Vagina (tissue), 2 donors: Measurements from ENCODE around the gene OR5K2. TPM values are rescaled to one million over a fixed set of nuclear protein-coding genes. Genes with fewer than 3 reads are reported as not detected.

Experiments
- DNase-seq, 2 donors: peaks; one replicate each; pipeline ENCODE4 v3.0.0-alpha.2; 2017; ENCODE audit errors: extremely low spot score in 2 of 2
- H3K27ac ChIP-seq: fragments of 200-600 bp; sonication (generic); one replicate; pipeline ENCODE4 v1.5.1; 2019
- H3K27me3 ChIP-seq: fragments of 200-600 bp; sonication (generic); one replicate; pipeline ENCODE4 v1.5.1; 2019
- H3K36me3 ChIP-seq, 2 donors: fragments of 200-600 bp; sonication (generic); one replicate each; pipeline ENCODE4 v1.5.1; 2017 to 2019
- H3K4me1 ChIP-seq: fragments of 200-600 bp; sonication (generic); one replicate; pipeline ENCODE4 v1.5.1; 2019
- H3K4me3 ChIP-seq, 2 donors: fragments of 200-600 bp; sonication (generic); 1 replicate in 1 of 2; 2 replicates in 1 of 2; pipeline ENCODE4 v1.5.1; 2016 to 2019
- H3K9me3 ChIP-seq: fragments of 200-600 bp; sonication (generic); one replicate; pipeline ENCODE4 v1.5.1; 2019
- POLR2A ChIP-seq, 2 donors: fragments of 450-650 bp; IDR thresholded peaks; one replicate each; pipeline ENCODE4 v1.6.1; 2017; ENCODE audit warnings: antibody characterized with exemption in 2 of 2, mild to moderate bottlenecking in 2 of 2, moderate library complexity in 2 of 2
- POLR2AphosphoS5 ChIP-seq, 2 donors: sonication (generic); formaldehyde crosslinking; IDR thresholded peaks; one replicate each; pipeline ENCODE4 v1.9.0; 2017; ENCODE audit warnings: antibody characterized with exemption in 2 of 2, mild to moderate bottlenecking in 2 of 2, low read depth in 1 of 2; ENCODE audit not compliant: insufficient read depth in 1 of 2
- intact Hi-C: fragments of 100-400 bp; cut with DNase I; formaldehyde crosslinking; loops from one replicate; pipeline ENCODE4 v1.15.1; 2023
- total RNA-seq: library from RNA; depleted of rRNA; stranded (reverse); fragments of >200 nt; gene quantifications from one replicate; pipeline ENCODE4 v1.2.3, GENCODE V29; 2016
- TF ChIP-seq, protein P1 (sequence below), 3 experiments: fragments of 450-650 bp in 2 of 3; fragments of 200-600 bp in 1 of 3; sonication (generic) in 1 of 3; IDR thresholded peaks; one replicate each; pipeline ENCODE4 v1.5.1; 2017 to 2019; ENCODE audit warnings: antibody characterized with exemption in 3 of 3, mild to moderate bottlenecking in 2 of 3, moderate library complexity in 2 of 3

Gene OR5K2
- total RNA-seq, 1 donor from 2014 or later, result not detected

DNA sequence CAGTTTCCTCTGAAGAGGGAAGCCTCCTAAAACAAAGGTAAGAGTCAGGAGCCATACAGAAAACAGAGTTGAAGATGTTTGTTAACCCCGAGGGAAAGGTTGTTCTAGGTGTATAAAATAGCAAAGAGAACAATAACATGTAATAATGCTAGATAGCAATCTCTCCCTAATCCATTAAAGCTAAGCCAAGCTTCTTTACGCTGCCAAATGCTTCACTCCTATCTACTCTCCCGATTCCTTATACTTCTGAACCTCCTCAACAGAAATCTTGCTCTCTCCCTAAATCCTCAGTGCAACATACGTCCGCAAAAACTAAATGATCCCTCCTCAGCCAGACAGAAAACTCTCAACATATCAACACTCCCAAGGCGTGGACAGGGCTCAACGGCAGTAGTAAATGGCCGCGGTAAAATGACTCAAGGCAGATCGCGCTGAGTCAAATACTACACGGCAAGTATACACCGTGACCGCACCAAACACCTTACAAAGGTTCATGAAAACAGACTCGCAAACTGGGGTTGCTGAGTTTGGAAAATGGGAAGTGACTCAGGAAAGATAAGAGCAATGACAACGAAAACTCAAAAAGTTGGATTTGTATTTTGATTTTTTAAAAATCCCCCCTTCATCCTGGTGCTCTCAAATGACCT, 24.5 kb downstream of the OR5K2 start:
- H3K4me3 ChIP-seq, result peak overlapping the region; percentile 52 to 74
- H3K36me3 ChIP-seq, result peaks cover 0 to 16% of the 10 kb centered on the region in 2 donors
- H3K4me1 ChIP-seq, result peaks cover 42% of the 10 kb centered on the region
- H3K9me3 ChIP-seq, result no peaks in the 10 kb centered on the region
- intact Hi-C loops, result no loop called here
- H3K27me3 ChIP-seq, result no peaks in the 10 kb centered on the region
- peak overlapping the region; percentile 91 for H3K27ac ChIP-seq
- no peak for DNase-seq
- TF ChIP-seq POLR2A (IDR thresholded peaks at IDR 0.05), result no peak
- TF ChIP-seq POLR2AphosphoS5 (IDR thresholded peaks at IDR 0.05; ENCODE audit: insufficient read depth in 1 of 2, low read depth in 1 of 2), result no peak

- Histone ChIP-seq H3K27ac (peak within 1 kb of the TSS; percentile 91), H3K4me1 (peaks cover 42% of the 10 kb centered on the region), H3K27me3 (no peaks in the 10 kb centered on the region), H3K36me3 (peaks cover 0 to 10% of the 10 kb centered on the region in 2 donors), H3K9me3 (no peaks in the 10 kb centered on the region), H3K4me3 (peak within 1 kb of the TSS; percentile 52 to 74)
- DNase-seq, result peak; percentile 98 to 99
- TF ChIP-seq, protein P1, sequence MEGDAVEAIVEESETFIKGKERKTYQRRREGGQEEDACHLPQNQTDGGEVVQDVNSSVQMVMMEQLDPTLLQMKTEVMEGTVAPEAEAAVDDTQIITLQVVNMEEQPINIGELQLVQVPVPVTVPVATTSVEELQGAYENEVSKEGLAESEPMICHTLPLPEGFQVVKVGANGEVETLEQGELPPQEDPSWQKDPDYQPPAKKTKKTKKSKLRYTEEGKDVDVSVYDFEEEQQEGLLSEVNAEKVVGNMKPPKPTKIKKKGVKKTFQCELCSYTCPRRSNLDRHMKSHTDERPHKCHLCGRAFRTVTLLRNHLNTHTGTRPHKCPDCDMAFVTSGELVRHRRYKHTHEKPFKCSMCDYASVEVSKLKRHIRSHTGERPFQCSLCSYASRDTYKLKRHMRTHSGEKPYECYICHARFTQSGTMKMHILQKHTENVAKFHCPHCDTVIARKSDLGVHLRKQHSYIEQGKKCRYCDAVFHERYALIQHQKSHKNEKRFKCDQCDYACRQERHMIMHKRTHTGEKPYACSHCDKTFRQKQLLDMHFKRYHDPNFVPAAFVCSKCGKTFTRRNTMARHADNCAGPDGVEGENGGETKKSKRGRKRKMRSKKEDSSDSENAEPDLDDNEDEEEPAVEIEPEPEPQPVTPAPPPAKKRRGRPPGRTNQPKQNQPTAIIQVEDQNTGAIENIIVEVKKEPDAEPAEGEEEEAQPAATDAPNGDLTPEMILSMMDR (IDR thresholded peaks at IDR 0.05), result no peak
- TF ChIP-seq POLR2A (IDR thresholded peaks at IDR 0.05) (peak in 1 of 2 donors; percentile 88), POLR2AphosphoS5 (IDR thresholded peaks at IDR 0.05; ENCODE audit: insufficient read depth in 1 of 2, low read depth in 1 of 2) (peak; percentile 95 to 98)
- intact Hi-C loops, result no loop called here
Measured at GRCh38 chr3:98522544-98523281, 25.2 kb downstream of the OR5K2 start, which contains the start of gene CLDND1. Gene CLDND1, minus strand, starts transcription at chr3:98522902. Its CDS starts 1,478 bp downstream, at chr3:98521424.

- Histone ChIP-seq H3K9me3 (no peaks in the 10 kb centered on the region), H3K27me3 (no peaks in the 10 kb centered on the region), H3K4me3 (no peak overlapping the region), H3K27ac (no peak overlapping the region), H3K36me3 (no peaks in the 10 kb centered on the region), H3K4me1 (peaks cover 14% of the 10 kb centered on the region)
- no peak for DNase-seq
- intact Hi-C loops, result loop anchor here (5.0 kb wide), 1 partner anchor 67 kb away; the partner anchor contains the start of gene CPOX
- TF ChIP-seq, protein P1 (IDR thresholded peaks at IDR 0.05), result no peak
- TF ChIP-seq POLR2AphosphoS5 (IDR thresholded peaks at IDR 0.05; ENCODE audit: insufficient read depth in 1 of 2, low read depth in 1 of 2) (no peak), POLR2A (IDR thresholded peaks at IDR 0.05) (no peak)
Measured at GRCh38 chr3:98525494-98525893, 28.0 kb downstream of the OR5K2 start.

DNA sequence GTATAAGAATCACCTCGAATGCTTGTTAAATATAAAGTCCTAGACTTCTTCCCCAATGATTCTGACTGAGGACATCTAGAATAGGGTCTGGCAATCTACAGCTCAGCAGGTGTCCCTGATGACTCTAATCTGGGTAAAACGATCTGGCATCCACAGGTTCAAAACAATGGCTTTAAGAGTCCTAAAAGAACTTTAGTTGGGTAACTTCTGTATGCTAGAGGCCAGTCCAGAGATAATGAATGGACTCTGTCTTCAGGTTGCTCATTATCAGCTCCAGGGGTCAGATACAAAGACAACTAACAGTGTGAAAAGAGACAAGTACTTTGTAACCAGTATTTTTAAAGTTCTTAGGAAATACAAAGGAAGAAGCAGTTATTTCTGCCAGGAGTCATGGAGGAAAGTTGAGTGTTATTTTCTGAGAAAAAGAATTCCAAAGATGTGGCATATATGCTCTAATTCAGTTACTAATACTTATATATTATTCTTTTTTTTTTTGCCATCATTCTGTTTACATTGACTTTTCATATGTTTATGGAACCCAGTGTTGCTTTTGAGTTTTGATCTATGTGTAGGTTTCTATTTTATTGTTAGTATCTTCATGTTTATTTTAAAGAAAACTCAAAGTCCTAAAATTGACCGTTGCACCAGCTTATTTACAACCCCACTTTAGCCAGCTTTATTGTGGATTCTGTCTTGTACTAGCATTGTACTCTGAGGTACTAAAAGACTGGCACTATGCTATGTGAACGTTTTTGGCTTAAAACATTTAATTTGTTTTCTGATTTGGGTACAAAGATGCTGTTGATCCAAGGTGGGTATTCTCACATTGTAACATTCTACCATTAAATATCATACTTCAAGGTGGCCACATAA, 31.2 kb downstream of the OR5K2 start:
- Histone ChIP-seq H3K27ac (no peak overlapping the region), H3K36me3 (no peaks in the 10 kb centered on the region), H3K4me1 (no peaks in the 10 kb centered on the region), H3K27me3 (no peaks in the 10 kb centered on the region), H3K4me3 (no peak overlapping the region), H3K9me3 (no peaks in the 10 kb centered on the region)
- intact Hi-C loops, result loop anchor here (5.0 kb wide), 1 partner anchor 64 kb away; the partner anchor contains the start of gene CPOX
- DNase-seq, result no peak
- TF ChIP-seq POLR2AphosphoS5 (IDR thresholded peaks at IDR 0.05; ENCODE audit: insufficient read depth in 1 of 2, low read depth in 1 of 2) (no peak), POLR2A (IDR thresholded peaks at IDR 0.05) (no peak)
- TF ChIP-seq, protein P1 (IDR thresholded peaks at IDR 0.05), result no peak
